Measurements from ENCODE around the gene TNNI3.

The TNNI3 gene

DNA sequence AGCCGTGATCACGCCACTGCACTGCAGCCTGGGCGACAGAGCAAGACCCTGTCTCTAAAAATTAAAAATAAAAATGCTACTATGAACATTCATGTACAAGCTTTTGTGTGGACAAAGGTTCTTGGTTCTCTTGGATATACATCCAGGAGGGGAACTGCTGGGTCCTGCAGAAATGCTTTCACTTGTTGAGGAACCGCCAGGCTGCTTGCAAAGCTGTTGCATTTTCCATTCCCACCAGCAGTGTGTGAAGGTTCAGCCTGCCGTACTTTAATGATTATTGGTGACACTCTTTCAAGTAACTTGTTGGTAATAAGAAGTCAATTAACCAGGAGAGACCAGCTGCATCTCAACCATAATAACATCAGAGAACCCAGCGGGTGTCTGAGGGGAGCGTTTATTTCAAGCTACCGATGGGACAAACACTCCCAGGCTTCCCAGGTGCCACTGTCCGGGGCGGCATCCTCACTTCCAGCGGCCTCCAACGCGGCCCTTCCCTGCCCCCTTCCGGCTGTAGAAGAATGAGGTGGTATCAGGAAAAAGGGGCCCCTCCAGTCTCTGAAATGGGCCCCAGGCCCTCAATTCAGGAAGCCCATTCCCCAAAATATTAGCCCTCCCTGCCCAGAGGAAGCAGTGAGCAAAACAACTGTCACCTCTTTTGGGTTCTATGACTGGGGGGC lies 24.9 kb downstream of the TNNI3 start:
- no peaks in the 10 kb centered on the region for H3K9me3 ChIP-seq (ENCODE audit: severe bottlenecking)
- TF ChIP-seq, protein P1, sequence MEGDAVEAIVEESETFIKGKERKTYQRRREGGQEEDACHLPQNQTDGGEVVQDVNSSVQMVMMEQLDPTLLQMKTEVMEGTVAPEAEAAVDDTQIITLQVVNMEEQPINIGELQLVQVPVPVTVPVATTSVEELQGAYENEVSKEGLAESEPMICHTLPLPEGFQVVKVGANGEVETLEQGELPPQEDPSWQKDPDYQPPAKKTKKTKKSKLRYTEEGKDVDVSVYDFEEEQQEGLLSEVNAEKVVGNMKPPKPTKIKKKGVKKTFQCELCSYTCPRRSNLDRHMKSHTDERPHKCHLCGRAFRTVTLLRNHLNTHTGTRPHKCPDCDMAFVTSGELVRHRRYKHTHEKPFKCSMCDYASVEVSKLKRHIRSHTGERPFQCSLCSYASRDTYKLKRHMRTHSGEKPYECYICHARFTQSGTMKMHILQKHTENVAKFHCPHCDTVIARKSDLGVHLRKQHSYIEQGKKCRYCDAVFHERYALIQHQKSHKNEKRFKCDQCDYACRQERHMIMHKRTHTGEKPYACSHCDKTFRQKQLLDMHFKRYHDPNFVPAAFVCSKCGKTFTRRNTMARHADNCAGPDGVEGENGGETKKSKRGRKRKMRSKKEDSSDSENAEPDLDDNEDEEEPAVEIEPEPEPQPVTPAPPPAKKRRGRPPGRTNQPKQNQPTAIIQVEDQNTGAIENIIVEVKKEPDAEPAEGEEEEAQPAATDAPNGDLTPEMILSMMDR (IDR thresholded peaks at IDR 0.05; ENCODE audit: low read depth, low read length), result no peak
- peaks cover 17% of the 10 kb centered on the region for H3K36me3 ChIP-seq
- no peak for DNase-seq
- no peak overlapping the region for H3K4me3 ChIP-seq (ENCODE audit: low read depth, low read length)
- no peaks in the 10 kb centered on the region for H3K27me3 ChIP-seq (ENCODE audit: insufficient read depth, low read depth, severe bottlenecking)
- H3K27ac ChIP-seq, result no peak overlapping the region

DNA sequence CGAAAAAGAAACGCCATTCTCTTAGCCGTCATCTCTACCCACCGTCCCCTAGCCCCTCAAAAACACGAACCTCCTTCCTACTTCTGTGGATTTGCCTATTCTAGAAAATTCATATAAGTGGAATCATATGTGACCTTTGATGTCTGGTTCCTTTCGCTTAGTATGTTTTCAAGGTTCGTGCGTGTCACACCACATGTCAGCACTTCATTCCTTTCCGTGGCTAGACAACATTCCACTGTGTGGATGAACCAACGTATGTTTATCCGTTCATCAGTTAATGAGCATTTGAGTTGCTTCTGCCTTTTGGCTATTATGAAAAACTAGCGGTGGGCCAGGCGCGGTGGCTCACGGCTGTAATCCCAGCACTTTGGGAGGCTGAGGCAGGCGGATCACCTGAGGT lies 26.1 kb downstream of the TNNI3 start:
- H3K4me3 ChIP-seq (ENCODE audit: low read depth, low read length), result no peak overlapping the region
- no peak for DNase-seq
- H3K9me3 ChIP-seq (ENCODE audit: severe bottlenecking), result no peaks in the 10 kb centered on the region
- no peaks in the 10 kb centered on the region for H3K27me3 ChIP-seq (ENCODE audit: insufficient read depth, low read depth, severe bottlenecking)
- TF ChIP-seq, protein P1 (IDR thresholded peaks at IDR 0.05; ENCODE audit: low read depth, low read length), result no peak
- peaks cover 14% of the 10 kb centered on the region for H3K36me3 ChIP-seq
- H3K27ac ChIP-seq, result no peak overlapping the region

DNA sequence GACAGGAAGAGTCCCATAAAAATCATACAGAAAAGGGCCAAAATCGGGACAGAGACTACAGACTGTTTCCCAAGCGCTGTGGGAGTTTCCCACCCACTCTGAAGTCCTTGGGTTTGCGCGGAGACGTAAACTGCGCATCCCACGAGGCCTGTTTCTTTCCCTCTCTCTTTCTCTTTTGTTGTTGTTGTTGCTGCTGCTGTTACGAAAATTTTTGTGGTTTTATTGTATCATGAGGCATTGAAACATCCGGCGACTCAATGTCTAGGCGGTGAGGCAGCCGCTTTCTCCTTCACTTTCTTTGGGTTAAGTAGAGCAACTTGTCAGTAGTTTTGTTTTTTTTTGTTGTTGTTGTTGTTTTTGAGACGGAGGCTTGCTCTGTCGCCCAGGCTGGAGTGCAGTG lies 38.5 kb downstream of the TNNI3 start:
- TF ChIP-seq, protein P1 (IDR thresholded peaks at IDR 0.05; ENCODE audit: low read depth, low read length), result no peak
- no peaks in the 10 kb centered on the region for H3K27me3 ChIP-seq (ENCODE audit: insufficient read depth, low read depth, severe bottlenecking)
- no peak overlapping the region for H3K4me3 ChIP-seq (ENCODE audit: low read depth, low read length)
- H3K27ac ChIP-seq, result no peak overlapping the region
- DNase-seq, result no peak
- H3K36me3 ChIP-seq, result no peaks in the 10 kb centered on the region
- H3K9me3 ChIP-seq (ENCODE audit: severe bottlenecking), result no peaks in the 10 kb centered on the region

GRCh38 chr19:55118401-55118991 lies 39.0 kb downstream of the TNNI3 start:
- no peaks in the 10 kb centered on the region for H3K36me3 ChIP-seq
- H3K27ac ChIP-seq, result peak overlapping the region; percentile 79
- H3K4me3 ChIP-seq (ENCODE audit: low read depth, low read length), result peak overlapping the region; percentile 94
- H3K9me3 ChIP-seq (ENCODE audit: severe bottlenecking), result no peaks in the 10 kb centered on the region
- no peak for DNase-seq
- no peaks in the 10 kb centered on the region for H3K27me3 ChIP-seq (ENCODE audit: insufficient read depth, low read depth, severe bottlenecking)
- TF ChIP-seq, protein P1 (IDR thresholded peaks at IDR 0.05; ENCODE audit: low read depth, low read length), result no peak

DNA sequence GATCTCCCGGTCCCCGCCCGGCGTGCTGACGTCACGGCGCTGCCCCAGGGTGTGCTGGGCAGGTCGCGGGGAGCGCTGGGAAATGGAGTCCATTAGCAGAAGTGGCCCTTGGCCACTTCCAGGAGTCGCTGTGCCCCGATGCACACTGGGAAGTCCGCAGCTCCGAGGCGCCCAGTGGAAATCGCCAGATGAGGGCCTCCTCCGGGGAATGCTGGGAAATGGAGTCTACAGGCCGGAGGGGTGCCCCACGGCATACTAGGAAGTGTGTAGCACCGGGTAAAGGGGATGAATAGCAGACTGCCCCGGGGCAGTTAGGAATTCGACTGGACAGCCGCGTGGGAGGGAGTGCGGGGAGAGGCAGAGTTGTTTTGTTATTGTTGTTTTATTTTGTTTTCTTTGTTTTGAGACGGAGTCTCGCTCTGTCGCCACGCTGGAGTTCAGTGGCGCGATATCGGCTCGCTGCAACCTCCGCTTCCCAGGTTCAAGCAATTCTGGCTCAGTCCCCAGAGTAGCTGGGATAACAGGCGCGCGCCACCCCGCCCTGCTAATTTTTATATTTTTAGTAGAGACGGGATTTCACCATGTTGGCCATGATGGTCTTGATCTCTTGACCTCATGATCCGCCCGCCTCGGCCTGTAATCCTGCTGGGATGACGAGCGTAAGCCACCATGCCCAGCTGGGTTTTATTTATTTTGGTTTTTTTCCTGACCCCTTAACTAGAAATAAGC lies 39.7 kb downstream of the TNNI3 start:
- Histone ChIP-seq H3K9me3 (ENCODE audit: severe bottlenecking) (no peaks in the 10 kb centered on the region), H3K4me3 (ENCODE audit: low read depth, low read length) (peak overlapping the region; percentile 94), H3K36me3 (no peaks in the 10 kb centered on the region), H3K27me3 (ENCODE audit: insufficient read depth, low read depth, severe bottlenecking) (no peaks in the 10 kb centered on the region), H3K27ac (peak overlapping the region; percentile 79)
- TF ChIP-seq, protein P1 (IDR thresholded peaks at IDR 0.05; ENCODE audit: low read depth, low read length), result no peak
- DNase-seq, result peak; percentile 98

All from WERI-Rb-1 (cell line).